GM23248 (cell line): Measurements from ENCODE around the gene SGF29.

Source experiments
- EZH2 ChIP-seq: fragments of 200-600 bp; sonication (generic); IDR thresholded peaks from 2 replicates; pipeline ENCODE4 v1.6.1; 2018; ENCODE audit warnings: antibody characterized with exemption, mild to moderate bottlenecking; ENCODE audit not compliant: insufficient read depth, poor library complexity, severe bottlenecking
- EZH2phosphoT487 ChIP-seq: fragments of 200-600 bp; sonication (generic); IDR thresholded peaks from 2 replicates; pipeline ENCODE4 v1.6.1; 2018; ENCODE audit warnings: antibody characterized with exemption, moderate library complexity, mild to moderate bottlenecking, low read depth; ENCODE audit not compliant: insufficient read depth

DNA sequence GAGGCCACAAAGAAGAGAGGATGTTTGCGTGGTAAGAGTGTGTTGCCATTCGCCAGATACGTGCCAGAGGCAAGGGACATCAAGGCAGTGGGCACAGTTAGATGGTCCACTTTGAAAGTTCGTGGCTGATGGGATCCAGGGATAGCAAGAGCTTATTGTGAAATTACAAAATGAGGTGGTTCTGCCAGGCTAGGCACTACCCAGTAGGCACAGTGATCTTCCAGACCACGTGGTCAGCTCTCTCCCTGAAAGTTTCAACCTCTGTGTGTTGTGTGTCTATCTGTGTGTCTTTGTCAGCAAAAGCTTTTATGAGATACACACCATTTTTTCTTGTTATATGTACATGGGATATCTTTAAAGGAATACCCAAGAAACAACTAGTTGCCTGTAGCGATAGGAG lies 9.5 kb downstream of the SGF29 start:
- TF ChIP-seq EZH2phosphoT487 = no peak
- no peak for TF ChIP-seq EZH2
